Muscle layer of colon (tissue), 2 donors: ENCODE data around the gene PHYHIPL.

Source experiments
- H3K27ac ChIP-seq: one replicate; pipeline ENCODE4 v1.7.0; 2013; ENCODE audit warnings: low read depth, mild to moderate bottlenecking, low read length, moderate library complexity
- H3K27me3 ChIP-seq, 2 donors: one replicate each; pipeline ENCODE4 v1.7.0; 2013; ENCODE audit warnings: low read length in 2 of 2, mild to moderate bottlenecking in 2 of 2; ENCODE audit not compliant: insufficient read depth in 2 of 2, control insufficient read depth in 1 of 2
- H3K36me3 ChIP-seq: one replicate; pipeline ENCODE4 v1.7.0; 2013; ENCODE audit warnings: mild to moderate bottlenecking, low read length; ENCODE audit not compliant: insufficient read depth
- H3K4me1 ChIP-seq: one replicate; pipeline ENCODE4 v1.7.0; 2013; ENCODE audit warnings: mild to moderate bottlenecking, low read length; ENCODE audit not compliant: insufficient read depth
- H3K4me3 ChIP-seq, 2 donors: one replicate each; pipeline ENCODE4 v1.7.0; 2013; ENCODE audit warnings: low read length in 2 of 2, low read depth in 1 of 2, mild to moderate bottlenecking in 1 of 2, moderate library complexity in 1 of 2
- H3K9ac ChIP-seq: one replicate; pipeline ENCODE4 v1.7.0; 2013; ENCODE audit warnings: low read length
- H3K9me3 ChIP-seq: one replicate; pipeline ENCODE4 v1.7.0; 2013; ENCODE audit warnings: mild to moderate bottlenecking, low read length
- donor health status: abdominal sarcoma.
- donor health status: Adenocarcinoma of cecum.

The PHYHIPL gene

DNA sequence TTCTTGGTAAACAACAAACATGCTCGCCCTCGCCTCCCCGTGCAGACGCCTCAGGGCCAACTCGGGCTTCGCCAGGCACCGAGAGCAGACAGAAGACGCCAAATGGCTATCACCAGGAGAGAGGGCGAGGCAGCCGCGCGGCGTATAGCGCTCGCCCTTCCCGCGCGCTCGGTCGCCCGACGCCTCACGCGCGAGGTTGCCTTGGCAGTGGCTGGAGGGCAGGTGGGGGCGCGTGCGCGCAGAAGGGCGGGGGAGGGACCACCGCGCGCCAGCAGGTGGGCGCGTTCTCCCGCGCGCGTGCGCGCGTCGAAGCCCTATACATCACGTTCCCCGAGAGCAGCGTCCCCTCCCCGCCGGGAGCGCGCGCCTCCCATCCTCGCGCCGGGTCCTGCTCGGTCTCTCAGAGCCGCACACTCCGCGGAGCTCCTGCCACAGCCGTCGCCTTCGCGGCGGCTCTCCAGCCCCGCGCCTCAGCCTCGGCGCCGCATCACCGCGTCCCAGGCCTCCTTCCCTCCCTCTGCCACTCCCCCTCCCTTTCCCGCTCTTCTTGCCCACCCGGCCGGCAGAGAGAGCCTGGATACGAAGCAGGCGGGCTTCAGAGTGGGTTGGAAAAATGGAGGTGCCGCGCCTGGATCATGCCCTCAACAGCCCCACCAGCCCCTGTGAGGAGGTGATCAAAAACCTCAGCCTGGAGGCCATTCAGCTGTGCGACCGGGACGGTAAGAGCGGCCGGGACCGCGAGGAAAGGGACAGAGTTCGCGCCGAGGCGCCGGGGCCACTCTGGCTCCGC, at the start of gene PHYHIPL:
PHYHIPL (plus strand) TSS at position 403 of the 790 bp plus-strand sequence; CDS start at position 614, 211 bp downstream.
- H3K4me1 ChIP-seq = peaks cover 6% of the 10 kb centered on the region
- H3K27me3 ChIP-seq = peaks cover 0 to 14% of the 10 kb centered on the region in 2 donors
- H3K4me3 ChIP-seq = peak within 1 kb of the TSS; percentile 28 to 57
- no peak within 1 kb of the TSS for H3K27ac ChIP-seq
- H3K9me3 ChIP-seq = no peaks in the 10 kb centered on the region
- H3K9ac ChIP-seq = no peak within 1 kb of the TSS
- H3K36me3 ChIP-seq = no peaks in the 10 kb centered on the region

DNA sequence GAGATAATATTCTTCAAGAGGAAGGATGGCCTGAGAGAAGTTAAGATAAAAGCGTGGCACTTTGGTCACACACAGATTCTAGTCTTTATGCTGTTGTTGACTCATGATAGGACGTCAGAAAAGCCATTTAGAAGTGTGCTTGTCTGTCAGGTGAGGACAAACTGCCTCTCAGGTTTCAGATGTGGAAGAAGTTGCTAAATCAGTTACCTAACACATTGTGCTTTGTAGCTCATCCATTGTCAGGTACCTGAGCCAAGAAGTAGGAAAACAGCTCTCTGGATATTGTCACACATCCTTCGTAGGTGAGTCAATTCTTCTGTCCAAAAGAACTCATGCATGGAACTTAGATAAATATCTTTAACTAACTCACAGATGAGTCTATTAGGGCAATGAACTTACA, 49.5 kb upstream of the PHYHIPL start:
- Histone ChIP-seq H3K36me3 (no peaks in the 10 kb centered on the region), H3K9ac (no peak overlapping the region), H3K4me1 (peaks cover 4% of the 10 kb centered on the region), H3K4me3 (no peak overlapping the region), H3K27me3 (no peaks in the 10 kb centered on the region), H3K27ac (no peak overlapping the region), H3K9me3 (no peaks in the 10 kb centered on the region)

DNA sequence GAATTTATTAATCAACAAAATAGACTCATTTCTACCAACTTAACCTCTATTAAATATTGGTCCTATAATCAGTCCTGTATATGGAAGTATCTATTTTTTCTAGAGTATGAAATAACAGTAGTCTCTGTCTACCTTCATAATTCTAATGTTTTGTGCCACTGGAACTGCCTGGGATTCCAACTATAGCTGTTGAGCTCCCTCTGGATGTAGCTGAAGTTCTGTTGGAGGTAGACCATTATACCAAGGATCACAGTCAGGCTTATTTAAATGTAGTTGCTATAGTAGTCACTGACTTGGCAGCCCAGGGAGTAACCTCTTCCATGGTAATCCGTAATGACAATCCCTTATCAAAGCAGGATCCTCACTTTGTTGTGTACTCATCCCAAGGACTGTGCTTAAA, 48.5 kb upstream of the PHYHIPL start:
- H3K4me3 ChIP-seq = no peak overlapping the region
- H3K4me1 ChIP-seq = peaks cover 4% of the 10 kb centered on the region
- H3K9me3 ChIP-seq = no peaks in the 10 kb centered on the region
- no peaks in the 10 kb centered on the region for H3K27me3 ChIP-seq
- H3K27ac ChIP-seq = no peak overlapping the region
- H3K9ac ChIP-seq = no peak overlapping the region
- H3K36me3 ChIP-seq = no peaks in the 10 kb centered on the region

DNA sequence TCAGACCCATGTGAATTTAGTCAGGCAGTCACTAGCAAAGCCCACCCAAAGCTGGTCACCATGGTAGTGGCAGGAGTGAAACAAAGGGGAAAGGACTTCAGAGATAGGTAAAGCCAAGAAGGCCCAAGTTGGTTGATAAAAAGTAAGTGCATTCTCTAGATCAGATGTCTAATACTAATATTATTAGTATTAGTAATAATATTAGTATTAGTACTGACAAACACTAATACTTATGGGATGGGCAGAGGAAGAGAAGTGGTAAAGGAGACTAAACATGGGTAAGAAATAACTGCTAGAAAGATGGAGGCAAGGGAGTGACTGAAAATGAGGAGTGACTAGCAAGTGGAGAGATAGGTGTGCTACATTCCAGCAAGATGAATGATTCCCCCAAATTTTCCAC, 46.6 kb upstream of the PHYHIPL start:
- Histone ChIP-seq H3K36me3 (no peaks in the 10 kb centered on the region), H3K27ac (no peak overlapping the region), H3K4me3 (no peak overlapping the region), H3K4me1 (peaks cover 10% of the 10 kb centered on the region), H3K27me3 (no peaks in the 10 kb centered on the region), H3K9ac (no peak overlapping the region), H3K9me3 (no peaks in the 10 kb centered on the region)

DNA sequence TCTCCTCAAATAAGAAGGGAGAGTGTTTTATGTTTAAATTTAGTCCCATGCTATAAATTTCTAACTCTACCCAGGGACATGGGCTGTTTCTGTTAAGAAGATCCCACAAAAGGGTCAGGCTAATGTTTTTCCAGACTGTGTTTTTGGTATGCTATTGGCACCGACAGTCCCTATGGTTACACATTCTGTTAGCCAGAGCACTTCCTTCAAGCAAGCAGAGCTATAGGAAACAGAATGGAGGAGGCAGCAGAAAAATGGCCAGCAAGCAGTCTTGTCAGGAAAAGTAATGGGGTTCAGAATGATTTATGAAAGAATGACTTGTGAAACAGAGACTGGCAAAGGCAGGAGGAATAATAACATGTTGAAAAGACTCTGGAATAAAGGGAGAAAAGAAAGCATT, 44.8 kb upstream of the PHYHIPL start:
- Histone ChIP-seq H3K4me1 (peaks cover 6% of the 10 kb centered on the region), H3K4me3 (no peak overlapping the region), H3K9ac (no peak overlapping the region), H3K9me3 (no peaks in the 10 kb centered on the region), H3K27ac (no peak overlapping the region), H3K27me3 (no peaks in the 10 kb centered on the region), H3K36me3 (no peaks in the 10 kb centered on the region)

DNA sequence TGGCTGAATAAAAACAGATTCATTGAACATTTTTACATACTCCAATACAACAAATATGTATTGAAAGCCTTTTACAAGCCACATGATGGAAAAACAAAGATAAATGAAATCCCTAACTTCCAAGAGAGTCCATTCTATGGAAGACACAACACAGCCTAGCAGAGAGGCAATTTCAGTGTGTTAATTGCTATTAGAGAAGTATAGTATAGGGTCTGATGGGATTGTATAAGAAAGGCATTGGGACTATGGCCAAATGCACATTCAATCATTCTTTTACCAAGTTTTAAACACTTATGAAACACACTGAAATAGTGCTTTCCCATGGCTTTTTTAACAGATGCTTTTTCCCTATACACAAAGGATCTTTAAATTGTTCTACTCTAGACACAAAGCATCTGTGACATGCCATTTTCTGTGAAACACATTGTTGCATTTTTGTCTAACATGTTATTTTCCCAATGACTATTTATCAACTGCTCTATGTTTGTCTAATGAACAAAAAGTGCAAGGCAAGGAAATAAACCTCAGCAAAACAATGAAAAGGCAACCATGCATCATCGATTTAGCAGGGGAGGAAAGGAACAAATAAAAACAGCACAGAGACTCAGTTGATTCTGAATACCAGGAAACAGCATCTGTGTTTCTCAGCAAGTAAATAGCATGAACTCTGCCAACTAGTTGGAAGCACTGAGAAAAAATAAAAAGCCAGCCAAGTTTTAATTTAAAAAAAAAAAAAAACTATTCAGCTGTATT, 42.4 kb upstream of the PHYHIPL start:
- Histone ChIP-seq H3K27me3 (no peaks in the 10 kb centered on the region), H3K9ac (no peak overlapping the region)

DNA sequence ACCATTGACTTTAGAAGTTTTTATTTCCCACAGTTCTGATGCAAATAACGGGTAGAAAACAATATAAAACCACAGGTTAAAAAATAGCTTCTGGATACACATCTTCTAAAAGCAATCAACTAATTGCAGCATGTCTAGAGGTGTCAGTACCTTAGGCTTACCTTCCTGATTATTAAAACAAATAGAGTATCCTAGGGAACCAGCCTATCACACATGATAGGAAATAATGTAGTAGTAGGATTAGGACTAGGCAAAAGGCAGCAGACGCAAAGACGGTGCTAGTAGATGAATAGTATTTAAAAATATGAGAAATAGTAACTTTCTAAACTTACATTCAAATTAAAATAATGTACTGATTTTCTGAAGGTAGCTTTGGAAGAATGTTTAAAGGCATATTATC, 41.7 kb upstream of the PHYHIPL start:
- no peaks in the 10 kb centered on the region for H3K9me3 ChIP-seq
- H3K4me1 ChIP-seq = peaks cover 6% of the 10 kb centered on the region
- no peak overlapping the region for H3K4me3 ChIP-seq
- no peak overlapping the region for H3K27ac ChIP-seq
- H3K36me3 ChIP-seq = no peaks in the 10 kb centered on the region
- no peaks in the 10 kb centered on the region for H3K27me3 ChIP-seq
- no peak overlapping the region for H3K9ac ChIP-seq

More for the DNA sequence above, 42.4 kb upstream of the PHYHIPL start:
- Histone ChIP-seq H3K4me3 (no peak overlapping the region), H3K4me1 (peaks cover 6% of the 10 kb centered on the region), H3K36me3 (no peaks in the 10 kb centered on the region), H3K27ac (no peak overlapping the region), H3K9me3 (no peaks in the 10 kb centered on the region)

DNA sequence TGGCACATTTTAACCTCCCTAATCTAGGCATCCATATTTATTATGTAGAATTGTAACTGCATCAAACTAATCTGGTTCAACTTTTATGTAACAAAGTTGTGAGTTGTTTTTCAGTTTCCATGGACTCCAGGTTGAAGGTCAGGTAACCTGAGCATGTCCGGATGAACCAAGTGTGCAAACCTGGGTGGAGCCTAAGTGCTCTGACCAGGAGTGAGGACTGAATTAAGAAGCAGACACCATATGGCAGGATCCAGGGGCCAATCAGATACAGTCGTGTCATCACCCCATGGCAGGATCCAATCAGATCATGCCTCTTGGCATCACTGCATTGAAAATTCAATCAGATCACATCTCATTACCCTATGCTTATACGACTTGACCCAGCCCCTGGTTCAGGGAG, 41.2 kb upstream of the PHYHIPL start:
- no peaks in the 10 kb centered on the region for H3K27me3 ChIP-seq
- no peak overlapping the region for H3K9ac ChIP-seq
- H3K36me3 ChIP-seq = no peaks in the 10 kb centered on the region
- no peak overlapping the region for H3K27ac ChIP-seq
- no peaks in the 10 kb centered on the region for H3K9me3 ChIP-seq
- H3K4me1 ChIP-seq = peaks cover 6% of the 10 kb centered on the region
- H3K4me3 ChIP-seq = no peak overlapping the region

DNA sequence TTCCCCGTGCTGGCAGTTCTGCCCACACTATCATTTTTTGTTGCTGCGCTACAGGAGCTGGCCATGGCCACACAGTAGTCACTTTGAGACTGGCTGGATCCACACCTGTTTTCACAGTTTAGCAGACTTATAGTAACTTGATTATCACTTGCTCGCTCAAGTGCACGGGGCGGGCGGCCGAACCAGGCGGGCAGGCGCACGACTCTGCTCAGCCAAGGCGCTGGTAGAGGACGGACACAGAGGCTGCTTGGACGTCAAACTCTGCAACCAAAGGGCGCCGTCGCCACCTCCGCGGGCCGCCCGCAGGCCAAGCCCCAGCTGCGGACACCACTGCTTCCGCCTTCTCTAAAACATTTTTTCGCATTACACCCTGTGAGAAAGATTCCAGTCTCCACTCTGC, 38.4 kb upstream of the PHYHIPL start:
- no peak overlapping the region for H3K4me3 ChIP-seq
- no peak overlapping the region for H3K27ac ChIP-seq
- no peaks in the 10 kb centered on the region for H3K9me3 ChIP-seq
- peaks cover 6% of the 10 kb centered on the region for H3K4me1 ChIP-seq
- H3K9ac ChIP-seq = no peak overlapping the region
- no peaks in the 10 kb centered on the region for H3K36me3 ChIP-seq
- no peaks in the 10 kb centered on the region for H3K27me3 ChIP-seq

DNA sequence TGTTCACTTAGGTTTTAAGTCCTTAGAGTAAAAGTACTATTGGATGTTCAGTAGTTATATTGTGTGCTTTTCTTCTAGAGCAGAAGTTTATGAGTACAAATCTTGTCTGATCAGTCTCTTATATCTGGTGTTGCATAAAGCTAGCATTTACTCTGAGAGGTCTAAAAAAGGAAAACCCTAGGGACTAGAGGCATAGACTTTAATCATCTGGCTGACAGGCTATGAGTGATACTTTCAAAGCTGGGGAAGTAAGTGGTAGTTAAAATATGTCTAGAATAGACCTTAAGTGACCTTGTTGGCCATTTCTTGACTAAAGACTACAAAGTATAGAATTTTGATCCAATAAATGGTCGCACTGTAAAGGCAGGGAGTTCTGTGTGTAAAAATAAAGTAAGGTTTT, 32.9 kb upstream of the PHYHIPL start:
- H3K4me3 ChIP-seq = no peak overlapping the region
- no peaks in the 10 kb centered on the region for H3K36me3 ChIP-seq
- no peak overlapping the region for H3K9ac ChIP-seq
- H3K4me1 ChIP-seq = no peaks in the 10 kb centered on the region
- H3K9me3 ChIP-seq = no peaks in the 10 kb centered on the region
- no peaks in the 10 kb centered on the region for H3K27me3 ChIP-seq
- H3K27ac ChIP-seq = no peak overlapping the region

DNA sequence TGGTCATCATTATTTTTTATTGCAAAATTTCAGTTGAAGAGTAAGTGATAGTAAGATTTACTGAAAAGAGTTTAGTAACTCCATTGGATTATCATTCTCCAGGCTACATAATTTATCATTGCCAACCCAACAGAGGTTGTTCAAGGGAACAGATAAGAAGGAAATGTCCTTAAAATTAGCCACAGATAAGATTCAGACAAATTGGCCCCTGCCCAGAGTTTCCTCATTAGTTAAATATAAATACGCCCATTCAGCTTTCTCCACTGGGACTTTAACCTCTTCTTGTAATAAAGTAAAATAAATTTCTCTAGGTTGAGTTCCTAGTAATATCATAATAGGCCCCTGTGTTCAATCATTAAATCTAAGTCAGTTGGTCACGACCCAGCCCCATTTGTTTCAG, 27.7 kb upstream of the PHYHIPL start:
- H3K36me3 ChIP-seq = no peaks in the 10 kb centered on the region
- no peaks in the 10 kb centered on the region for H3K4me1 ChIP-seq
- H3K9ac ChIP-seq = no peak overlapping the region
- no peak overlapping the region for H3K27ac ChIP-seq
- no peaks in the 10 kb centered on the region for H3K9me3 ChIP-seq
- no peaks in the 10 kb centered on the region for H3K27me3 ChIP-seq
- H3K4me3 ChIP-seq = no peak overlapping the region
